ENCODE measurements around the gene SCTR. TPM values are rescaled to one million over a fixed set of nuclear protein-coding genes. Genes with fewer than 3 reads are reported as not detected.

SCTR gene
- total and polyA plus RNA-seq, 2 of the 13 experiments (the other 11 are each of a cell fraction or from before 2014, with no cell fraction given), result not detected

- TF ChIP-seq MNT (IDR thresholded peaks at IDR 0.05), result peak; percentile 16; the same call in 1 of the 2 replicates
- TF ChIP-seq HDAC1 (CRISPR knock-in tag; IDR thresholded peaks at IDR 0.05), result peak; percentile 58; the same call in 1 of the 2 replicates
- TF ChIP-seq CTCF (CRISPR knock-in tag; IDR thresholded peaks at IDR 0.05), result 0 out of 2 replicates have a peak, but pooled peaks have one; percentile 4
- TF ChIP-seq HOXD1 (CRISPR knock-in tag; IDR thresholded peaks at IDR 0.05), result peak; percentile 68; the same call in 1 of the 2 replicates
- peak; percentile 44; the same call in 1 of the 2 replicates for TF ChIP-seq EHMT2 (IDR thresholded peaks at IDR 0.05; ENCODE audit: borderline replicate concordance, low read depth, low read length)
- peak; percentile 98 for TF ChIP-seq SOX5 (CRISPR knock-in tag; IDR thresholded peaks at IDR 0.05; ENCODE audit: borderline replicate concordance)
- TF ChIP-seq HNF1A (IDR thresholded peaks at IDR 0.05; ENCODE audit: low read depth), result peak; percentile 90
- peak; percentile 78 for TF ChIP-seq HNF1A (CRISPR knock-in tag; IDR thresholded peaks at IDR 0.05; ENCODE audit: borderline replicate concordance)
- TF ChIP-seq ZNF816 (CRISPR knock-in tag; IDR thresholded peaks at IDR 0.05; ENCODE audit: borderline replicate concordance), result no peak
- no peak for TF ChIP-seq ZNF710 (CRISPR knock-in tag; IDR thresholded peaks at IDR 0.05; ENCODE audit: borderline replicate concordance)
- TF ChIP-seq ZMAT3 (CRISPR knock-in tag; conservative IDR thresholded peaks at IDR 0.05), result no peak
- TF ChIP-seq FOXO1 (CRISPR knock-in tag; IDR thresholded peaks at IDR 0.05), result peak; percentile 97
- TF ChIP-seq ARNT2 (CRISPR knock-in tag; IDR thresholded peaks at IDR 0.05; ENCODE audit: low read depth), result peak; percentile 24; the same call in 1 of the 2 replicates
- peak; percentile 67; the same call in 1 of the 2 replicates for TF ChIP-seq ZNF12 (CRISPR knock-in tag; IDR thresholded peaks at IDR 0.05)
- peak; percentile 44; the same call in 1 of the 2 replicates for TF ChIP-seq CCDC6 (CRISPR knock-in tag; IDR thresholded peaks at IDR 0.05)
- peak; percentile 88 for TF ChIP-seq SALL1 (CRISPR knock-in tag; IDR thresholded peaks at IDR 0.05)
- TF ChIP-seq SMYD3 (CRISPR knock-in tag; IDR thresholded peaks at IDR 0.05), result 0 out of 2 replicates have a peak, but pooled peaks have one; percentile 34
Observed at GRCh38 chr2:119425620-119426395, 98.5 kb downstream of the SCTR start (continued).
